AG09309 (cell line): Measurements from ENCODE around the gene DAG1.

Source experiments
- DNase-seq: peaks from one replicate; pipeline ENCODE4 v3.0.0-alpha.2; 2010; ENCODE audit warnings: low read depth
- H3K4me3 ChIP-seq: 2 replicates; pipeline ENCODE4 v1.5.1; 2011; ENCODE audit warnings: mild to moderate bottlenecking, low read depth, low read length, moderate library complexity; ENCODE audit not compliant: control insufficient read depth
- CTCF ChIP-seq: IDR thresholded peaks from 2 replicates; pipeline ENCODE4 v1.5.1; 2011; ENCODE audit warnings: mild to moderate bottlenecking, low read depth, low read length, inconsistent platforms; ENCODE audit not compliant: insufficient read depth, control insufficient read depth; ENCODE audit errors: missing control alignments

DAG1 gene

DNA sequence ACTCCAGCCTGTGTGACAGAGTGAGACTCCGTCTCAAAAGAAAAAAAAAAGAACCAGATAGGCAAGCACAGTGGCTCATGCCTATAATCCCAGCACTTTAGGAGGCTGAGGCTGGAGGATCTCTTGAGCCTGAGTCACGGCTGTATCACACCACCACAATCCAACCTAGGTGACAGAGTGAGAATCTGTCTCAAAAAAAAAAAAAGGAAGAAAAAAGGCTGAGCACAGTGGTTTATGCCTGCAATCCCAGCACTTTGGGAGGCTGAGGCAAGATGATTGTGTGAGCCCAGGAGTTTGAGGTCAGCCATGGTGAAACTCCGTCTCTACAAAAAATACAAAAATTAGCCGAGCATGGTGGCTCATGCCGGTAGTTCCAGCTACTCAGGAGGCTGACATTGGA, 35.3 kb upstream of the DAG1 start:
- H3K4me3 ChIP-seq: no peak overlapping the region
- TF ChIP-seq CTCF: no peak
- DNase-seq: no peak

DNA sequence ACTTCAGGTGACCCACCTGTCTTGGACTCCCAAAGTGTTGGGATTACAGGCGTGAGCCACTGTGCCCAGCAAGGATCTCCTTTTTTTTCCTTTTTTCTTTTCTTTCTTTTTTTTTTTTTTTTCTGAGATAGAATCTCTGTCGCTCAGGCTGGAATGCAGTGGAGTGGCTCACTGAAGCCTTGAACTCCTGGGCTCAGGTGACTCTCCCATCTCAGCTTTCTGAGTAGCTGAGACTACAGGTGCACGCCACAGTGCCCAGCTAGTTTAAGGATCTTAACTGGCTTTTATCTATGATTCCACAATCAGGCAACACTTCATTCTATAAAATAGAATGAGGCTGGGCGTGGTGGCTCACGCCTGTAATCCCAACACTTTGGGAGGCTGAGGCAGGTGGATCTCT, 24.7 kb upstream of the DAG1 start:
- DNase-seq: no peak
- no peak overlapping the region for H3K4me3 ChIP-seq
- no peak for TF ChIP-seq CTCF

DNA sequence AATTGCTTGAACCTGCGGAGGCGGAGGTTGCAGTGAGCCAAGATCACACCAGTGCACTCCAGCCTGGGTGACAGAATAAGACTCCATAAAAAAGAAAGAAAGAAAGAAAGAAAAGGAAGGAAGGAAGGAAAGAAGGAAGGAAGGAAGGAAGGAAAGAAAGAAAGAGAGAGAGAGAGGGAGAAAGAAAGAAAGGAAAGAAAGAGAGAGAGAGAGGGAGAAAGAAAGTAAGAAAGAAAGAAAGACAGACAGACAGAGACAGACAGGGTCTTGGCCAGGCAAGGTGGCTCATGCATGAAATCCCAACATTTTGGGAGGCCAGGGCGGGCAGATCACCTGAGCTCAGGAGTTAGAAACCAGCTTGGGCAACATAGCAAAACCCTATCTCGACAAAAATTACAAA, 16.4 kb upstream of the DAG1 start:
- DNase-seq: no peak
- no peak for TF ChIP-seq CTCF
- H3K4me3 ChIP-seq: no peak overlapping the region

DNA sequence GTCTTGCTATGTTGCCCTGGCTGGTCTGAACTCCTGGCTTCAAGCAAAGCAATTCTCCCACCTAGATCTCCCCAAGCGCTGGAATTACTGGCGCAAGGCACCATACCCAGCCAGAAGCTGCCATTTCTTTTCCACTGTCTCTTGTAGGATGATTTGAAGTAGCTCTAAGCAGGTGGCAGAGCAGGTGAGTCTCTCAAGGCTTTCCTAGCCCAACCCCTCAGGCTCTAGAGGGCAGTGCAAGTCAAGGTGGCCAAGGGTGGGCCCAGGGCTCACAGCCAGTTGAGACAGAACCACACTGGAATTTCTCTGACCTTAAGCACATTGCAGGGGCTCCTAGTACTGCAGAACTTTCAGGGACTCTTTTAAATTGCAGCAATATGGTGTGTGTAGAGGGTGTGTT, 15.6 kb upstream of the DAG1 start:
- DNase-seq: no peak
- no peak for TF ChIP-seq CTCF
- H3K4me3 ChIP-seq: no peak overlapping the region

DNA sequence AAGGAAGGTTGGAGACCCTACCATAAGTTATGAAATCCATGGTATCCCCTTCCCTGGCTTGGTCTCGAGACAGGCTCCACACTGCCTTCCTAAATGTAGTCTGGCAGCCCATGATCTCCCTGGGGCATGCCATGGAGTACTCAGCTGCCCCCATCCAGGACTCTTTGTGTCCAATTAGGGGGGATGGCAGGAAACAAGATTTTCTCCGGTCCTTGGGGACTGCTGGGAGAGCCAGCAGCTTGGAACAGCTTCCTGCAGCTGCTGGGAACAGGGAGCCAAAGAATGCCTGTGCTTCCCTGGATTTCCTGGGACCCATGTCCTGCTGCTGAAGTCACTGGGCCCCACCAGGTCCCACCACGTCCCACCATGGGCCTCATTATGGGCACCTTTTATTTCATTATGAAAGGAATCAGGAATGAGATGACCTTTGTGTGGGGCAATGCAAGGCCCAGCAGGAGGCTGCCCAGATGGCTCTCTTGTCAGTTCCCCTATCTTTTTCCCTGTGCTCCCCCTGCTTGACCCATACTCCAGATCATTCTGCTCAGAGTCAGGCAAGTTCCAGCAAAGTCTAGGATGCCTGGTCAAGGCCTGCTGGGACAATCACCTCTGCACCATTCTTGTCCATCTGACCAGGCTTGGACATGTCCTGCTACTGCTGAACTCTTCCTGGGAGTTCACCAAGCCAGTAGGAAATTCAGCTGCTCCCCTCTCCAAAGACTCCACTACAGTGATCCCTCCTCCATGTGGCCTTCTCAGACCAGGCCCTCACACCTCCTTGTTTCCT, 15.0 kb upstream of the DAG1 start:
- H3K4me3 ChIP-seq: no peak overlapping the region
- no peak for TF ChIP-seq CTCF
- DNase-seq: no peak

DNA sequence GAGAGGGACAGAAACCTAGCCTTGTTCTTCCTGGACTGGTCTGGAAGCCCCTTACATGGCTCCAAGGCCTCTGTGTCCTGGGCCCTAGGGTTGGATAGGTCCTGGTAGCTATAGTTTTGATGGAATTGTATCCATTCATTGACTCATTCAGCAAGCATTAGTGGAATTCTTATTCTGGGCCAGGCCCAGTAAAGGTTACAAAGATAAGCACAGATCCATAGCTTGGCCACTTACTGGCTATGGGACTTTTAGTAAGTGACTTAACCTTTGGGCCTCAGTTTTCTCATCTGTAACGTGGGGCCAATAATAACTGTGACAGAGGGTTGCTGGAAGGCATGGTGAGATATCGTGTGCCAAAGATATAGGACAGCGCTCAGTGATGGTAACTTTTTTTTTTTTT, 13.6 kb upstream of the DAG1 start:
- no peak for TF ChIP-seq CTCF
- no peak for DNase-seq
- H3K4me3 ChIP-seq: no peak overlapping the region
